Measurements from ENCODE around the gene SAMD9.
"Not testable (repeated sequence)": the region's sequence is repeated elsewhere in the genome, so short reads cannot be mapped to it uniquely, and the experiment has no call there.

The SAMD9 gene

GRCh38 chr7:93119191-93119905, 1.6 kb upstream of the SAMD9 start:
- DNase-seq: no peak

- DNase-seq: no peak
These were observed 452 bp downstream of the SAMD9 start for GRCh38 chr7:93117327-93117726.

DNA sequence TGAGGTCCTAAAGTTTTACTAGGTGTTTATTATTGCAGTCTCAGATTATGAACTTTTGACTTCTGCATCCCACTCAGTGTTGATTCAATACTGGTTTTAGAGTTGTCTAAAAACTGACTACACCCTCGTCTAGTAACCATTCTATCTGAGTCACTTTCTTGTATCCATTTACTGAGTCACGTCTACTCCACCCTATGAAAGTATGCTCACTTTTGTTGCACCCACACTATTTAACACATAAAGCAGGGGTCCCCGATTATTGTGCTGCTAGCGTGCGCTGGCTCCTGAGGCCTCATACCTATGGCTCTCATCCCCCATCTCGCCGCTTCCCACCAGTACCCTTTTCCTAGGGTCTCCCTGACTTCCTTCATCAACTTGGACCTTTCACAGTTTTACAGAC, 2.0 kb downstream of the SAMD9 start:
- DNase-seq: peak; percentile 10

DNA sequence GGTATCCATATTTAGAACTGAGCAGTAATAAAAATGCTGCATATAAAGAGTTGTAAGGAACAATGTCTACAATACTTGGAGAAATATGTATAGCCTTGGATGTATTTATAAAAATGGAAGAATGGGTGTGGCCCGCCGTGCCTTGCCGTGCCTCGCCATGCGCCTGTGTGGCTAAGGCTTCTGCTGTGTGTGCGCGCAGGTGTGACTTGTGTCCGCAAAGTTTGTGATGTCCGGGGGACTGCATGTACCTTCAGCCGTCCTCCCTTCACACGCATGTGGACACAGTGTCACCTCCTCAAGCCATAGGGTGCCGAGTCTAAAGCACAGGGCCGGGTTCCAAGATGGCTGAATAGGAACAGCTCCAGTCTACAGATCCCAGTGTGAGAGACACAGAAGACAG, 9.8 kb downstream of the SAMD9 start:
- DNase-seq: no peak

- no peak for DNase-seq
These were observed 20.4 kb downstream of the SAMD9 start for GRCh38 chr7:93097388-93097787.

GRCh38 chr7:93092757-93093370, 24.9 kb downstream of the SAMD9 start:
- peak; percentile 39 for DNase-seq

DNA sequence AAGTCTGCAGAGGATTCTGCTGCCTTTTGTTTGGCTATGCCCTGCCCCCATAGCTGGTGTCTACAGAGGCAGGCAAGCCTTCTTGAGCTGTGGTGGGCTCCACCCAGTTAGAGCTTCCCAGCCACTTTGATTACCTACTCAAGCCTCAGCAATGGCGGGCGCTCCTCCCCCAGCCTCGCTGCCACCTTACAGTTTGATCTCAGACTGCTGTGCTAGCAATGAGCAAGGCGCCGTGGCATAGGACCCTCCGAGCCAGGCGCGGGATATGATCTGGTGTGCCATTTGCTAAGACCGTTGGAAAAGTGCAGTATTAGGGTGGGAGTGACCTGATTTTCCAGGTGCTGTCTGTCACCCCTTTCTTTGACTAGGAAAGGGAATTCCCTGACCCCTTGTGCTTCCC, 44.4 kb downstream of the SAMD9 start:
- DNase-seq: not testable (repeated sequence)

- no peak for DNase-seq
These were observed 55.2 kb downstream of the SAMD9 start for GRCh38 chr7:93062599-93062998.

DNA sequence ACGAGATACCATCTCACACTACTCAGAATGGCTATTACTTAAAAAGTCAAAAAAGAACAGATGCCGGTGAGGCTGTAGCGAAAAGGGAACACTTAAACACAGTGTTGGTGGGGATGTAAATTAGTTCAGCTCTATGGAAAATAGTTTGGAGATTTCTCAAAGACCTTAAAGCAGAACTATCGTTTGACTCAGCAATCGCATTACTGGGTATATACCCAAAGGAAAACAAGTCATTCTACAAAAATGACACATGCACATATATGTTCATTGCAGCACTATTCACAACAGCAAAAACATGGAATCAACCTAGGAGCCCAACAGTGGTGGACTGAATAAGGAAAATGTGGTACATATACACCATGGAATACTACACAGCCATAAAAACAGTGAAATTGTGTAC, 56.9 kb downstream of the SAMD9 start:
- DNase-seq: no peak

DNA sequence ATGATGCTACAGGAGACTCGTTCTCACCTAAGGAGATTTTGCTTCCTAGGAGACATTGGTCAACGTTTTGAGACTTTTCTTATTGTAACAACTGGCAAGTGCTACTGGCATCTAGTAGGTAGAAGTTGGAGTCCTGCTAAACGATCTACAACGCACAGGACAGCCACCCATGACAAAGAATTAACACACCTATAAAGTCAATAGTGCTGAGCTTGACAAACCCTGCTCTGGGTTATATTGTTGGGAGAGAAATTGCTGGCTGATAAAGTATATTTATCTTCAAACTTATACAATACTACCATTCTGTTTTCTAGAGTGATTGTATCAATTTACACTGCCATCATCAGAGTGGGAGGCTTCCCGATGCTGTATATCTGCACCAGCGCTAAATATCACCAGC, 57.8 kb downstream of the SAMD9 start:
- no peak for DNase-seq

DNA sequence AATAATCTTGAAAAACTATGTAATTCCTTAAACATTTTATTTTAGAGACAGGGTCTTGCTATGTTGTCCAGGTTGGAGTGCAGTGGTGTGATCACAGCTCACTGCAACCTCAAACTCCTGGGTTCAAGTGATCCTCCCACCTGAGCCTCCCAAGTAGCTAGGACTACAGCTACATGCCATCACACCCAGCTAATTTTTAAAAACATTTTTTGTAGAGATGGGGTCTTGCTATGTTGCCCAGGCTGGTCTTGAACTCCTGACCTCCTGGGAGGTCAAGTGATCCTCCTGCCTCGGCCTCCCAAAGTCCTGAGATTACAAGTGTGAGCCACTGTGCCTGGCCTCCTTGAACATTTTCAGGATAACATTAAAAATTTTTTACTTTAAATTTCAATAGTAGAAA, 61.2 kb downstream of the SAMD9 start:
- not testable (repeated sequence) for DNase-seq

DNA sequence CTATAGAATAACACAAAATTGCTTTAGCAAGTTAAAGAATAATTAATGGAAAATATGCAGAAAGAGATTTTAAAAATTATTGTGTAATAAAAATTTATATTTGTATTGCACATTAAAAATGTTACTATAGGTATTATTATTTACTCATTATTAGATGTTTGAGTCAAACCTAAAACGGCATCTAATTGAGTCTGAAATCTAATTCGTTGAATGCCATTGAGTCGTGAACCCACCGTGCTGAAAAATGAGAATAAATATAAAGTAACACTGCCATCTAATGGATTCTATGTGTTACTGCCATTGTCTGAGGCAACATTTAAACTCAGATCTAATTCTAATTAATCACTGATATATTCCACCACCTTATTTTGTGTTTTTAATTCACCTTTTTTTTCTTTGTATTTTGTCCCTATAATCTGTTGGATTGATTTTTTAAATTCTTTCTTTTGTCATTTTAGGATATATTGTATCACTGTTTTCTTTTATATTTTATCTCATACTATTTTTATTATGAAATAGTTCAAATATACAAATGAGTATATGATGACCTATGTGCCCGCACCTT, 62.2 kb downstream of the SAMD9 start:
- peak; percentile 63 for DNase-seq

DNA sequence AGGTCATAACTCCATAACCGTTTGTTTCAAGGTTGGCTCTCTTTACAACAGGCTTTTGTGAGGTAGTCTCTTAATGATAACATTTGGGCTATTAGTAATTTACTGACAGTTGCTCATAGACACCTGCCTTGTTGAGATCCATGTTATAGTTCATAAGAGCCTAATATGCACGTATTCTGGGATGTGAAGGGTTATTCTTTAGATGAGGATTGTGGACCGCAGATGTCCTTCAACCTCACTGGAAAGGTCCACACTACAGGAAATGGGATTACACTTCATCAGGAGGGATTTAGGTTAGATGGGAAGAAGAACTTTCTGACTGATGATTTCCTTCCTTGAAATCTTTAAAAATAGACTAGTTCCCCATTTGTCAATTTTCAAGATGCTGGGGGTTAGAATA, 62.8 kb downstream of the SAMD9 start:
- DNase-seq: no peak

- no peak for DNase-seq
These were observed 63.5 kb downstream of the SAMD9 start for GRCh38 chr7:93053949-93054943.

DNA sequence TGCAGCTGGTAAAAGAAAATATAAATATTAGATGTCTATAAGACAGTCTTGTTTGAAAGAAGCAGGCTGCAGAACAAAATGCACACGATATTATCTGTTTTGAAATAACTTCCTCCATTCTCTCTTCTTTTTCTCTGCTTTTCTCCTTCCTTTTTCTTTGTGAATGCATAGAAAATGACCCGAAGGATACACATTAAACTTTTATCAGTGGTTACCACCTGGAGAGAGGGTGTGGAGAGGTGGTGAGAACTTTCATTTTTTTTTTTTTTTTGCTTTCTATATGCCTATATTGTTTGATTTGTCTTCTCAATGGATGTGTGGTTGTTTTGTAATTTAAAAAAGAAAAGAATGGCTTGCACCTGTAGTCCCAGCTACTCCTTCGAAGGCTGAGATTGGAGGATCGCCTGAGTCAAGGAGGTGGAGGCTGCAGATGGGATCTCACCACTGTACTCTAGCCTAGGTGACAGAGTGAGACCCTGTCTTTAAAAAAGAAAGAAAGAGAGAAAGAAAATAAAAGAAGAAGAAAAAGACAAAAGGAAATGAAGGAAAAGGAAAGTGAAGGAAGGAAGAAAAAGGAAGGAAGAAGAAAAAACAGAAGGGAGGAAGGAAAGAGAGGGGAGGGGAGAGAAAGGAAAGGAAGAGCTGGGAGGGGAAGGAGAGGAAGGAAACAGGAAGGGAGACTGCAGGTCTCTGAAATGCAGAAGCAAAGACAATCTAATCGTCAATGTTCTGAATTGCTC, 64.4 kb downstream of the SAMD9 start:
- no peak for DNase-seq

- DNase-seq: no peak
These were observed 66.1 kb downstream of the SAMD9 start for GRCh38 chr7:93051660-93052059.

Data from fibroblast of upper back skin (primary cell).